GM12878 (cell line): ENCODE results near the gene STXBP1. TPM values are rescaled to one million over a fixed set of nuclear protein-coding genes. Genes with fewer than 3 reads are reported as not detected.

Source experiments
- ATAC-seq: fragments of 200-7000 bp; cut with Tn5 transposase; 3 replicates; pipeline ENCODE4 v1.9.1; 2020; ENCODE audit warnings: mild to moderate bottlenecking, moderate library complexity
- BruUV-seq: library from RNA; stranded (reverse); fragments of 400-500 nt; replicated peaks from 2 replicates; lab custom pipeline; 2021; lab: Mats Ljungman, UMichigan
- CTCF ChIA-PET: fragments of 300-600 bp; sonication (Branson Sonifier 250); formaldehyde crosslinking; extraction: SDS; loops from one replicate; lab custom pipeline; 2021; ENCODE audit warnings: inconsistent platforms; lab: Yijun Ruan, JAX
- POLR2A ChIA-PET: fragments of 350-600 bp; formaldehyde crosslinking; extraction: SDS; loops from one replicate; lab custom pipeline; 2021; ENCODE audit warnings: inconsistent platforms; lab: Charles Lee
- RAD21 ChIA-PET: fragments of 300-600 bp; sonication (Branson Sonifier 250); formaldehyde crosslinking; loops from one replicate; lab custom pipeline; 2023; ENCODE audit warnings: antibody characterized with exemption; ENCODE audit not compliant: unreplicated experiment; lab: Charles Lee
- SMC1A ChIA-PET: fragments of 300-600 bp; sonication (Branson Sonifier 250); formaldehyde crosslinking; loops from one replicate; lab custom pipeline; 2023; ENCODE audit not compliant: unreplicated experiment, uncharacterized antibody; lab: Charles Lee
- DNase-seq: peaks from one replicate; pipeline ENCODE4 v3.0.0-alpha.2; 2011; ENCODE audit warnings: low read depth, low spot score
- FAIRE-seq: peaks from 3 replicates; lab custom pipeline; 2011; peaks lifted over from hg19 to GRCh38; lab: Jason Lieb, UNC
- H2AFZ ChIP-seq: 2 replicates; pipeline ENCODE4 v1.6.0; 2011; ENCODE audit warnings: low read depth, low read length, control low read depth; ENCODE audit not compliant: control insufficient read depth
- H3K27ac ChIP-seq: 2 replicates; pipeline ENCODE4 v1.5.1; 2011; ENCODE audit warnings: control low read depth; ENCODE audit not compliant: control insufficient read depth, insufficient read depth
- H3K27me3 ChIP-seq, 2 experiments: replicated peaks in 1 of 2; 2 replicates each; pipeline versions ENCODE4 v1.6.0 to v1.6.1; 2011; ENCODE audit warnings: low read length in 1 of 2; ENCODE audit not compliant: control insufficient read depth in 2 of 2, insufficient read depth in 2 of 2
- H3K36me3 ChIP-seq, 2 experiments: 2 replicates each; pipeline ENCODE4 v1.5.1; 2011; ENCODE audit warnings: low read length in 1 of 2; ENCODE audit not compliant: control insufficient read depth in 2 of 2, insufficient read depth in 2 of 2
- H3K4me1 ChIP-seq: 2 replicates; pipeline ENCODE4 v1.6.1; 2011; ENCODE audit warnings: mild to moderate bottlenecking, low read length, moderate library complexity, mixed read lengths; ENCODE audit not compliant: control insufficient read depth, insufficient read depth
- H3K4me2 ChIP-seq: 2 replicates; pipeline ENCODE4 v1.6.0; 2011; ENCODE audit warnings: control low read depth; ENCODE audit not compliant: control insufficient read depth, insufficient read depth
- H3K4me3 ChIP-seq: fragments of 200-600 bp; sonication (generic); 2 replicates; pipeline ENCODE4 v1.5.1; 2016
- H3K79me2 ChIP-seq: 2 replicates; pipeline ENCODE4 v1.6.0; 2011; ENCODE audit warnings: low read length; ENCODE audit not compliant: control insufficient read depth, insufficient read depth
- H3K9ac ChIP-seq: 2 replicates; pipeline ENCODE4 v1.8.0; 2011; ENCODE audit warnings: low read length, control low read depth, mixed read lengths; ENCODE audit not compliant: control insufficient read depth, insufficient read depth
- H3K9me3 ChIP-seq: replicated peaks from 3 replicates; pipeline ENCODE4 v1.5.1; 2011; ENCODE audit warnings: mild to moderate bottlenecking, low read length; ENCODE audit not compliant: control insufficient read depth, insufficient read depth
- H4K20me1 ChIP-seq: 2 replicates; pipeline ENCODE4 v1.6.0; 2011; ENCODE audit not compliant: control insufficient read depth, insufficient read depth
- ATF3 ChIP-seq: IDR thresholded peaks from 2 replicates; pipeline ENCODE4 v1.6.1; 2011; ENCODE audit warnings: low read depth, mild to moderate bottlenecking, low read length, moderate library complexity, borderline replicate concordance; ENCODE audit errors: extremely low read depth
- ATF7 ChIP-seq: fragments of 450-650 bp; IDR thresholded peaks from 2 replicates; pipeline ENCODE4 v1.6.1; 2016; ENCODE audit warnings: low read depth, mild to moderate bottlenecking
- BCLAF1 ChIP-seq: fragments of 450-650 bp; IDR thresholded peaks from 2 replicates; pipeline ENCODE4 v1.6.1; 2017; ENCODE audit warnings: antibody characterized with exemption, mild to moderate bottlenecking, moderate library complexity
- BHLHE40 ChIP-seq, 2 experiments: fragments of 450-650 bp in 1 of 2; IDR thresholded peaks; 2 replicates each; pipeline ENCODE4 v1.6.1; 2011 to 2017; ENCODE audit warnings: low read depth in 2 of 2, borderline replicate concordance in 1 of 2, improper control_type of control experiment in 1 of 2, low read length in 1 of 2, mild to moderate bottlenecking in 1 of 2
- E4F1 ChIP-seq: fragments of 450-650 bp; IDR thresholded peaks from 2 replicates; pipeline ENCODE4 v1.6.1; 2018; ENCODE audit warnings: borderline replicate concordance, mild to moderate bottlenecking; ENCODE audit not compliant: partially characterized antibody
- MEF2A ChIP-seq: IDR thresholded peaks from 2 replicates; pipeline ENCODE4 v1.6.1; 2011; ENCODE audit warnings: low read depth, mild to moderate bottlenecking, low read length, moderate library complexity; ENCODE audit not compliant: insufficient read depth
- NBN ChIP-seq: fragments of 450-650 bp; IDR thresholded peaks from 2 replicates; pipeline ENCODE4 v1.6.1; 2016
- NFIC ChIP-seq: IDR thresholded peaks from 2 replicates; pipeline ENCODE4 v1.6.1; 2012; ENCODE audit warnings: low read depth, mild to moderate bottlenecking, inconsistent platforms, low read length, moderate library complexity
- RFX5 ChIP-seq: IDR thresholded peaks from 2 replicates; pipeline ENCODE4 v1.6.1; 2011; ENCODE audit warnings: low read depth, low read length, improper control_type of control experiment
- SIX5 ChIP-seq: IDR thresholded peaks from 2 replicates; pipeline ENCODE4 v1.6.1; 2011; ENCODE audit warnings: mild to moderate bottlenecking, low read depth, low read length, moderate library complexity; ENCODE audit not compliant: severe bottlenecking
- STAT3 ChIP-seq: IDR thresholded peaks from 2 replicates; pipeline ENCODE4 v1.6.1; 2011; ENCODE audit warnings: low read depth, low read length, improper control_type of control experiment
- WGBS: methylation state at CpG from one replicate; pipeline ENCODE4 v1.1.6; 2016; ENCODE audit warnings: low lambda C conversion rate; ENCODE audit not compliant: insufficient replicate concordance, insufficient coverage; ENCODE audit errors: missing lambda C conversion rate; 5-methylcytosine and 5-hydroxymethylcytosine counted together
- in situ Hi-C: fragments of 300-500 bp; cut with MboI; formaldehyde crosslinking; loops from 9 replicates; pipeline ENCODE4 v1.14.3; 2018; ENCODE audit warnings: mixed read lengths
- intact Hi-C: fragments of 100-400 bp; cut with micrococcal nuclease; formaldehyde crosslinking; loops from one replicate; pipeline ENCODE4 v1.14.2; 2022; ENCODE audit not compliant: unreplicated experiment
- polyA plus RNA-seq, 11 experiments: library from polyadenylated mRNA; depleted of rRNA in 4 of 11; unstranded in 6 of 11; stranded (reverse) in 5 of 11; fragments of >200 nt; fragmentation: Nextera tagmentation in 4 of 11; fragmentation: Illumina TruSeq in 1 of 11; extraction: Ambion mirVana in 4 of 11; extraction: Trizol in 1 of 11; gene quantifications; 1 replicate in 1 of 11; 2 replicates in 10 of 11; pipeline versions ENCODE4 v1.2.1 to v1.2.3, GENCODE V29; 2011 to 2016; ENCODE audit warnings: inconsistent platforms in 2 of 11, missing spikeins in 2 of 11, low read depth in 1 of 11
- total RNA-seq, 4 experiments: library from RNA; depleted of rRNA in 3 of 4; stranded (reverse); fragments of >200 nt in 3 of 4; fragmentation: Illumina TruSeq in 1 of 4; extraction: Trizol in 1 of 4; gene quantifications; 2 replicates each; pipeline versions ENCODE4 v1.2.1 to v1.2.3, GENCODE V29; 2013 to 2021

The STXBP1 gene
- total and polyA plus RNA-seq, 10 of the 15 experiments (the other 5 are each of a cell fraction or from before 2014, with no cell fraction given), result 0.08 to 0.85 (median 0.31) TPM; not detected in 3

GRCh38 chr9:127728808-127729207 lies 116.7 kb downstream of the STXBP1 start (continued):
- TF ChIP-seq RFX5 (no peak), NFIC (no peak), ATF7 (no peak), NBN (no peak), MEF2A (no peak), E4F1 (no peak), BHLHE40 (IDR thresholded peaks at IDR 0.05; ENCODE audit: borderline replicate concordance in 1 of 2, low read depth in 2 of 2, low read length in 1 of 2) (no peak)
- TF ChIP-seq, all 136 proteins: peak for 0

GRCh38 chr9:127729522-127730256 lies 117.6 kb downstream of the STXBP1 start:
- Histone ChIP-seq H3K9me3 (no peaks in the 10 kb centered on the region), H3K9ac (no peak overlapping the region), H2AFZ (no peak overlapping the region), H3K79me2 (no peaks in the 10 kb centered on the region), H3K27ac (no peak overlapping the region), H3K4me3 (no peak overlapping the region), H3K27me3 (no peaks in the 10 kb centered on the region), H3K4me1 (peaks cover 6% of the 10 kb centered on the region), H3K4me2 (no peak overlapping the region), H3K36me3 (no peaks in the 10 kb centered on the region), H4K20me1 (no peaks in the 10 kb centered on the region)
- POLR2A ChIA-PET, result interaction anchor here (0.5 kb wide), 1 partner anchor 104 kb away, joined by 6 read pairs; no protein-coding TSS in a partner anchor
- intact Hi-C loops, result no loop called here
- DNase-seq (no peak), FAIRE-seq (no peak), ATAC-seq (no peak)
- no TSS peak for BruUV-seq
- 51% methylated on average over 18 of the region's 18 CpGs for WGBS
- in situ Hi-C loops, result loop anchor here (5.0 kb wide), 2 partner anchors 137 to 227 kb away; no protein-coding TSS in a partner anchor
- SMC1A ChIA-PET, result interaction anchor here (1.2 kb wide), 1 partner anchor 13 kb away, joined by 3 read pairs; the partner anchor contains the start of gene TTC16
- CTCF ChIA-PET, result interaction anchor here (0.7 to 2.0 kb wide), 4 partner anchors 92 to 204 kb away, joined by 3 to 9 read pairs (median 3); no protein-coding TSS in a partner anchor
- RAD21 ChIA-PET, result interaction anchor here (0.5 kb wide), 1 partner anchor 130 kb away, joined by 3 read pairs; no protein-coding TSS in a partner anchor
- no peak for TF ChIP-seq ATF3
- TF ChIP-seq BCLAF1, result no peak
- TF ChIP-seq SIX5, result no peak
- no peak for TF ChIP-seq STAT3
